Measurements from ENCODE around the gene DBR1. TPM values are rescaled to one million over a fixed set of nuclear protein-coding genes. Genes with fewer than 3 reads are reported as not detected.

DBR1 gene
- total RNA-seq, 1 donor from 2014 or later: 14.9 TPM

- no peaks in the 10 kb centered on the region for H3K27me3 Mint-ChIP-seq (ENCODE audit: low read depth)
- peaks cover 39% of the 10 kb centered on the region for H3K4me1 Mint-ChIP-seq (ENCODE audit: low read depth)
- H3K36me3 Mint-ChIP-seq (ENCODE audit: low read depth): peaks cover 6% of the 10 kb centered on the region
- no peak for TF ChIP-seq CTCF (IDR thresholded peaks at IDR 0.05)
- no peak overlapping the region for H3K27ac Mint-ChIP-seq (ENCODE audit: unreplicated experiment)
- H3K9me3 Mint-ChIP-seq (ENCODE audit: low read depth): no peaks in the 10 kb centered on the region
- H3K4me3 Mint-ChIP-seq (ENCODE audit: unreplicated experiment): no peak overlapping the region
- DNase-seq (ENCODE audit: low spot score): no peak
These were observed 45.5 kb upstream of the DBR1 start for GRCh38 chr3:138220242-138220641.

GRCh38 chr3:138219255-138219654, 44.5 kb upstream of the DBR1 start:
- Mint-ChIP-seq H3K27ac (ENCODE audit: unreplicated experiment) (peak overlapping the region; percentile 15), H3K9me3 (ENCODE audit: low read depth) (no peaks in the 10 kb centered on the region), H3K4me3 (ENCODE audit: unreplicated experiment) (no peak overlapping the region), H3K27me3 (ENCODE audit: low read depth) (no peaks in the 10 kb centered on the region), H3K36me3 (ENCODE audit: low read depth) (peaks cover 5% of the 10 kb centered on the region), H3K4me1 (ENCODE audit: low read depth) (peaks cover 45% of the 10 kb centered on the region)
- no peak for TF ChIP-seq CTCF (IDR thresholded peaks at IDR 0.05)
- DNase-seq (ENCODE audit: low spot score): no peak

GRCh38 chr3:138213398-138214085, 38.8 kb upstream of the DBR1 start:
- no peaks in the 10 kb centered on the region for H3K27me3 Mint-ChIP-seq (ENCODE audit: low read depth)
- H3K4me1 Mint-ChIP-seq (ENCODE audit: low read depth): peaks cover 56% of the 10 kb centered on the region
- no peak overlapping the region for H3K4me3 Mint-ChIP-seq (ENCODE audit: unreplicated experiment)
- H3K9me3 Mint-ChIP-seq (ENCODE audit: low read depth): no peaks in the 10 kb centered on the region
- peak overlapping the region; percentile 57 for H3K27ac Mint-ChIP-seq (ENCODE audit: unreplicated experiment)
- no peak for DNase-seq (ENCODE audit: low spot score)
- no peak for TF ChIP-seq CTCF (IDR thresholded peaks at IDR 0.05)
- peaks cover 1% of the 10 kb centered on the region for H3K36me3 Mint-ChIP-seq (ENCODE audit: low read depth)

GRCh38 chr3:138210528-138210927, 35.8 kb upstream of the DBR1 start:
- TF ChIP-seq CTCF (IDR thresholded peaks at IDR 0.05): peak; percentile 3
- Mint-ChIP-seq H3K36me3 (ENCODE audit: low read depth) (peaks cover 1% of the 10 kb centered on the region), H3K27me3 (ENCODE audit: low read depth) (no peaks in the 10 kb centered on the region), H3K9me3 (ENCODE audit: low read depth) (no peaks in the 10 kb centered on the region), H3K4me1 (ENCODE audit: low read depth) (peaks cover 49% of the 10 kb centered on the region), H3K4me3 (ENCODE audit: unreplicated experiment) (no peak overlapping the region), H3K27ac (ENCODE audit: unreplicated experiment) (peak overlapping the region; percentile 42)
- DNase-seq (ENCODE audit: low spot score): no peak

- no peak for DNase-seq (ENCODE audit: low spot score)
- H3K4me1 Mint-ChIP-seq (ENCODE audit: low read depth): peaks cover 45% of the 10 kb centered on the region
- H3K36me3 Mint-ChIP-seq (ENCODE audit: low read depth): no peaks in the 10 kb centered on the region
- H3K9me3 Mint-ChIP-seq (ENCODE audit: low read depth): no peaks in the 10 kb centered on the region
- no peaks in the 10 kb centered on the region for H3K27me3 Mint-ChIP-seq (ENCODE audit: low read depth)
- H3K27ac Mint-ChIP-seq (ENCODE audit: unreplicated experiment): no peak overlapping the region
- TF ChIP-seq CTCF (IDR thresholded peaks at IDR 0.05): no peak
- H3K4me3 Mint-ChIP-seq (ENCODE audit: unreplicated experiment): no peak overlapping the region
These were observed 31.5 kb upstream of the DBR1 start for GRCh38 chr3:138206196-138206595.
